ENCODE results near the gene ZFTA.
"Not testable (repeated sequence)": the region's sequence is repeated elsewhere in the genome, so short reads cannot be mapped to it uniquely, and the experiment has no call there.

ZFTA gene

DNA sequence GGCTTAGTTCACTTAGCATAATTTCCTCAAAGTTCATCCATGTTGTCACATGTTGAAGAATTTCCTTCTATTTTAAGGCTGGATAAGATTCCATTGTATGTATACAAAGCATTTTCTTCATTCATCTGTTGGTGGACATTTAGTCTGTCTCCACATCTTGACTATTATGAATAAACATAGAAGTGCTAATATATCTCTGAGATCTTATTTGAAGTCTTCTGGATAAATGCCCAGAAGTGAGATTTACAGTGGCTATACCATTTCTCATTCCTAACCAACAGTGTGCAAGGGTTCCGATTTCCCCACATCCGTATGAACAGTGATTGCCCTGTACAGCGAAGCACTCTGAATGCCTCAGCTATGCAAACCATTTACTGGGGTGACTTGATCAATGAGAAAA lies 6.6 kb upstream of the ZFTA start:
- no peak for DNase-seq (ENCODE audit: low spot score)

DNA sequence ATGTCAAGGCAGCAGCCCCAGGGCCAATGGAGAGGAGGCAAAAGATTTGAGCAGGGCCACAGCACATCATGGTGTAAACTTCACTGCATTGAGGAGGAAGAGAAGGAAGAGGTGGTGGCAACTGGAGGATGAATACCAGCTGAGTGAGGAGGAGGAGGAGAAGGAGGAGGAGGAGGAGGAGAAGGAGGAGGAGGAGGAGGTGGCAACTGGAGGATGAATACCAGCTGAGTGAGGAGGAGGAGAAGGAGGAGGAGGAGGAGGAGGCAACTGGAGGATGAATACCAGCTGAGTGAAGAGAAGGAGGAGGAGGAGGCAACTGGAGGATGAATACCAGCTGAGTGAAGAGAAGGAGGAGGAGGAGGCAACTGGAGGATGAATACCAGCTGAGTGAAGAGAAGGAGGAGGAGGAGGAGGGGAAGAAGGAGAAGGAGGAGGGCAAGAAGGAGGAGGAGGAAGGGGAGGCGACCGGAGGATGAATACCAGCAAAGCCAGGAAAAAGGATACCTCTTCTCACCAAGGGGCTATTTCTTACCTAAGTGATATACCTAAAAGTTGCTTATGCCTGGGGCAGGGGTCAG lies 3.3 kb upstream of the ZFTA start:
- DNase-seq (ENCODE audit: low spot score) = not testable (repeated sequence)

DNA sequence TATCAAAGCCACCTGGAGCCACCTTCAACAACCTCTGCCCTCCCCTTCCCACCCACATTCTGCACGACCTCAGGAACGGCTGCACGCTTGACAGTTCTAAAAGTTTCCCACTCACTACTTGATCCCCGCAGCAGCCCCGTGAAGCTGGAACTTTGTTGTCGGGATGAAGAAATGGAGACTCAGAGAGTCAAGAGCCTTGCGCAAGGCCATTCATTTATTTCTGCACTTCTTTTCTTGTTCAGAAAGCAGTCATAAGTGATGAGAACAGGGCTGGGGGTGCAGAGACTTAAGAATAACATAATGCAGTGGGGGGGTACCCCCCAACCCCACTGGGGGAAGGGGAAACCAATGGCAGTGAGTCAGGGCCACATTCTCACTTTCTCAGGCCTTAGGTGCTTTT lies 2.2 kb upstream of the ZFTA start:
- no peak for DNase-seq (ENCODE audit: low spot score)

- DNase-seq (ENCODE audit: low spot score) = no peak
Observed at GRCh38 chr11:63769714-63770455, 1.3 kb upstream of the ZFTA start.

DNA sequence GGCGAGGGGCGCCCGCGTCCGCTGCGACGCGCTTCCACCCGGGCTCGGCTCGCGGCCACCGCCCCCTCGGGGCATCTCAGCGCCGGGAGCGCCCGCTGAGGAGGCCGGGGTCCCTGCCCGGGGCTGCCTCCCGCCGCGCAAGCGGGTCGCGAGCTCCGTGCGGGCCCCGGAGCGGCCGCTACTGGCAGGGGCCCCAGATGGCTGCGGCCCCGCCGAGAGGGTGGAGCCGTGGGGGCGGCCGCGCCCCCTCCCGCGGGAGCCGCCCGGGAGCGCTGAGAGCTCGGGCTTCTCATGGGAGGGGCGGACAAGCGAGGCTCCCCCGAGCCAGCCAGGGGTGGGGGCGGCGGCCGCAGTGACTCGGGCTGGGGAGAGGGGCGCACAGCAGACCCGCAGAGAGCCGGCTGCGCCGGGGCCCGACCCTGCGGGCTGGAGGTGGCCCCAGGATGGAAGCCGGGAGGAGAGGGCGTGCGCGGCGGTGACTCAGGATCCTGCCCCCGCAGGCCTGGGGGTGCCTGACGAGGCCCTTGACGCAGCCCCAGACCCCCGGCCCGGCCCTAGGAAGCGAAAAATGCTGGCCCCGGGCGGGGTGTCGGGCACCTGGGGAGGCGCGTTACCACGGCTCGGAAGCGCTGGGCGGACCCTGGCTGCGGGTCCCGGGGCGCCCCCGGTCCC lies 603 bp upstream of the ZFTA start:
- DNase-seq (ENCODE audit: low spot score) = no peak

DNA sequence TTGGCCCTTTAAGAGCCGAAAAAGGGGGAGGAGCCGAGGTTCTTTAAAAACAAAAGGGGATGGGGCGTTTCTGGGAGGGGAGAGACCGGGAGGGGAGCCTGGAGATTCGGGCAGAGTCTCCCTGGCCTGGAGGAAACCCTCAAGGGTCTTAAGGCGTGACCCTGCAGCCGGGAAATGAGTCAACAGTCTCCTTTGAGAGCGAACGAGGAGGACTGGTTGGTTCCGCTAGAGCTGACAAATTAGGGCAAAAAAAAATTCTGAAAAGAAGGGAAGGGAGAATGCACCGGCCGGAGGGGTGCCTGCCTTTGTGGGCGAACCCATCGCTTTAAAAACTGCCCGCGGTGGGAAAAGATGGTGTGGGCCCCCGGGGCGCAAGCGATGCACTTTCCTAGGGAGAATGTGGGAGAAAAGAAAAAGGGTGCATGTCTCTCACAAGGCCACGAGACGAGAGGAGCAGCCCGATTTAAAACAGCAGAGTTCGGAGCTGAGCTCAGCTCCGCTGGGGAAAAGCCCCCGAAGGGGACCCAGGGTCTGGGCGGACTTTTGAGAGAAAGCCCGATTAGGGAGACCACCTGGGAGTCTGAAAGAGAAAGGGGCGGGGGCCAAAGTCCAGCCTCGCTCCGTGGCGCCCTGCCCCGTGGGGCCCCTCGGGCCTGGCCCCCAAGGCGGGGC lies 874 bp downstream of the ZFTA start:
- peak; percentile 28 for DNase-seq (ENCODE audit: low spot score)

DNA sequence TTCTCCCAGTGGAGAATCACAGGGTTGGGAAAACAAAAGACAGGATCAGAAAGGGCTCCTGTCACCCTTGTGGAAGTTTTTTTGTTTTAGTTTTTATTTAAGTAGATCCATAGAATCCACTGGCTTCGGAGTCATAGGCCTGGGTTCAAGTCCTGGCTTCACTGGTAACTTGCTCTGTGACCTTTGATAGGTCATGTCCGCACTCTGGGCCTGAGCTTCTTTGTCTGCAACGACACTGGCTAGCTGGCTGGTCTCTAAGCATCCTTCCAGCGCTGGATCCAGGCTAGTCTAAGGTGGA lies 1.4 kb downstream of the ZFTA start:
- DNase-seq (ENCODE audit: low spot score) = no peak

- no peak for DNase-seq (ENCODE audit: low spot score)
Observed at GRCh38 chr11:63766531-63767235, 1.9 kb downstream of the ZFTA start.

DNA sequence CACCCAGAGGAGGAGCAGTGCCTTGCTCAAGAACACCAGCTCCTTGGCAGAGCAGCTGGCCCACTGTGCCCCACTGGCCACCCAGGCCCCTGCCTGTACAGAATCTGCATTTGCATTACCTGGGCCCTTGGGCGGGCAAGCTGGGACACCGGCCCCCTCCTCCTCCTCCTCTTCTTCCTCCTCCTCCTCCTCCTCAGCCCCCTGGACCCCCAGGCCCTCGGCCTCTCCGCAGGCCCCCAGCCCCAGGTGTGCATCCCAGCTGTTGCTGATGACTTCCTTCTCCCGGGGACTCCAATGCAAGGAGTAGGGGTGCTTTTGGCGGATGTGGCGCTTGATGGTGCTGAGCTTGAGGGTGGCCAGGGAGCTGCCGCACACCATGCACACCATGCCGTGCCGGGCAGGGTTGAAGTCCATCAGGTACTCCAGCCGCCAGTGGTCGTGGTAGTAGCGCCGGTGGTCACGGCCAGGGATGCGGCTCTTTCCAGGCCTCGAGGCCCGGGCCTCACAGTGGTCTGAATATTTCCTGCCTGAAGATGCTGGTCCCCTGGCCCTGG lies 2.8 kb downstream of the ZFTA start:
- DNase-seq (ENCODE audit: low spot score) = no peak

DNA sequence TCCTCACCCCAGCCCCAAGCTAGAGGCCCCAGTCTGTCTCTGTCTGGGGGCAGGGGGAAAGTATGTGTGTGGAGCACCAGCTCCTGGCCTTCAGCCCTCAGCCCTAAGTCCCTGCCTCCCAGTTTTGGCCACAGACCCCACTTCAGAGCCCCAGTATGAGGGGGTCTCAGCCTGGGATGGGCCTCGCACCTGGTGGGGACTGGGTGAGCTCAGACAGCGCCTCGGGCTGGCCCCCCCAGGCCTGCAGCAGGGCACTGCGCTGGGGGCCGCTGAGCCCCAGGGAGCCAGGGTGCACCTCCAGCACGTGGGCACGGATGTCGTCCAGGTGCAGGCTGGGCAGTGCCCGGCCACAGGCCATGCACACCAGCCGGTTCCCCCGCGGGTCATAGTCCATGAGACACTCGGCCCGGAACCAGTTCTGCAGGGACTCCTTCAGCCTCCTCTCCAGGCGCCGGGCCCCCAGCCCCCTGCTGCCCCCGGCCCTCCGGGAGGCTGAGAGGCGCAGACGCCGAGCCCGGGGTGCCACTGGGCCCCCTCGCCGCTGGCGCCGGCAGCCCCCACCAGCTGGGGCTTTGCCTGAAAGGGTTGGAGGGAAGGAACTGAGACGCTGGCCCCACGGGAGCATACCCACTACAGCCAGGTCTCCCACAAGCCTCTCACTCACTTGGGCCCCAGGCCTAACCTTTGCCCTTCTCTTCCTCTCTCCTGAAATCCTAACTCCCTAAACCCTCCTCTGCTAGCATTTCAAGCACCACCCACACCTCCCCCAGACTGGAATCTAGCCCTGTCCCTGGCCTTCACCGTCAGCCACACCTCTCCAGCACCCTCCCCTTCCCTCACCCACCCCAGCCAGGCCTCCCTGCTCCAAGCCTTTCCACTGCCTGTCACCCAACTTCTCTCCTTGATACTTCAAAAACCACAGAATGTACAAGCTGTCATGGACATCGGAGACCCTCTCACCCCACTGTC lies 3.6 kb downstream of the ZFTA start:
- no peak for DNase-seq (ENCODE audit: low spot score)

DNA sequence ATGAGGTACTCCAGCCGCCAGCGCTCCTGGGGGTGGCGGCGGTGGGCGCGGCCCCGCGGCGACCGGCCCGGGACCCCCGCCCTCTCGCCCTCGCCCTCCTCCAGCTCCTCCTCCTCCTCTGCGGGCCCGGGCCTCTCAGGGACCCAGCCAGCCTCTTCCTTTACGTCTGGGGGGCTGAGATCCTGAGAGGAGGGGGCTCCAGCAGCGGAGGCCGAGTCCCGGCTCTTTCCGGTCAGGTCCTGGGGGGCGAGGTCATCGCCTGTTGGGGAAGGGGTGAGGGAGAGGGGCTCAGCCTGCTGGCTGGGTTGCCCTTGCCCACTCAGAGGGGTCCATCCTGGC lies 4.3 kb downstream of the ZFTA start:
- no peak for DNase-seq (ENCODE audit: low spot score)

DNA sequence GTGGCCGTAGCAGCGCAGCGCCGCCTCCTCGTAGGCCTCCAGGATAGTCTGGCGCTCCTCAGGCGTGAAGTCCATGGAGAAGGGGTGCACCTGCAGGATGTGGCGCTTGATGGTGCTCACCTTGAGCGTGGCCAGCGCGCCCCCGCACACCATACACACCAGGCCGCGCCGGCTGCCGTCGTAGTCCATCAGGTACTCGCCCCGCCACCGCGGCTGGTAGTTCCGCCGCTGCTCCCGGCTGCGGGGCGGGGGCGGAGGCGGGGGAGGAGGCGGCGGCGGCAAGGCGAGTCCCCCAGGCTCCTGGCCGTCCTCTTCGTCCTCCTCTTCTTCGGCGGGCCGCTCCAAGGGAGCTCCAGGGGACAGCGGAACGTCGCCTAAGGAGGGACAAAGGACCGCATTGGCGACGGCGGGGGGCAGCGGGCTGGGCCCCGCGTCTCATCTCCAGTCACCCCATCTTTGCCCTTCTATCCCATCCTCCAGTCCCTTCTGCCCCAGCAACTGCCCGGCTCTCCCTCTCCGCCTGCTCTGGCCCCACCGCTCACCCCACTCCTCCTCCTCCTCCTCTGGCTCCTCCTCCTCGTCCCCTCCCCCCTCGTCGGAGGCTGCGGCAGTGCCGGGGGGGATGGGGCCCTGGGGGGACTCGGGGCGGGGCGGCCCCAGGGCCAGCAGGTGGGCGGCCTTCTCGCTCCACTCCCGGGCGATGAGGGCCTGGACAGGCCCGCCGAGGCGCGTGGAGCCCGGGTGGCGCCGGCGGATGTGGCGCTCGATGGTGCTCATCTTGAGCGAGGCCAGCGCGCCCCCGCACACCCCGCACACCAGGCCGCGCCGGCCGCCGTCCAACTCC lies 4.9 kb downstream of the ZFTA start:
- DNase-seq (ENCODE audit: low spot score) = no peak

- no peak for DNase-seq (ENCODE audit: low spot score)
Observed at GRCh38 chr11:63762654-63763495, 5.7 kb downstream of the ZFTA start.

DNA sequence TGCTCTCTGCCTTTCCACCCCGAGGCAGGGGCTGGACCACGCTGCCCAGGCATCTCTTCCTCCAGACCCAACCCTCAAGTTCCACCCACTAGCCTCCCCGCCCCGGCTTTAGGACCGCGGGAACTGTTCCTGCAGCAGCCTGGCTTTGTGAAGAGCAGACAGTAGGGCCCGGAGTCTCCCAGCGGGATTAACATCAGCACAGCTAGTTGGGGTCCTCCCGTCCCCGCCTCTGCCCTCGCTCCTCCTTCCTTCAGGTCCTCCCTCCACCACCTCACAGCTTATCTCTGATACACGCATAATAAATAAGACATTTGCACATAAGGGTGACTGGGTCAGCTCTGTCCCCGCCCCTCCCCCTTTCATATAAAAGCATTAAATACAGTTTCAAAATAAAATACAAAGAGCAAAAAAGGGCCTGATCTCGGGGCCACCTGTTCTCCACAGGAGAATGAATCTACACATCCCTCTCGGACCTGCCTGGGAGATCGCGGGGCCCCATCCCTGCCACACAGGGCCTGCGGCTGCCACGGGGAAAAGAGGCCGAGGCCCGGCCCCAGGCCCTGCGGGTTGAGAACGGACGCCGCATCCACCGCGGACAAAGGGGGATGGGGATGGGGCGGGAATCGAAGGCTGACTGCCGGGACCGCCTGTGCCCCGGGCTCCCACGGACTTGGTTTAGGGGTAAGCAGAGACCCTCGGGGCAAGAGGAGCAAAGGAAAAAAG lies 6.5 kb downstream of the ZFTA start:
- DNase-seq (ENCODE audit: low spot score) = no peak

DNA sequence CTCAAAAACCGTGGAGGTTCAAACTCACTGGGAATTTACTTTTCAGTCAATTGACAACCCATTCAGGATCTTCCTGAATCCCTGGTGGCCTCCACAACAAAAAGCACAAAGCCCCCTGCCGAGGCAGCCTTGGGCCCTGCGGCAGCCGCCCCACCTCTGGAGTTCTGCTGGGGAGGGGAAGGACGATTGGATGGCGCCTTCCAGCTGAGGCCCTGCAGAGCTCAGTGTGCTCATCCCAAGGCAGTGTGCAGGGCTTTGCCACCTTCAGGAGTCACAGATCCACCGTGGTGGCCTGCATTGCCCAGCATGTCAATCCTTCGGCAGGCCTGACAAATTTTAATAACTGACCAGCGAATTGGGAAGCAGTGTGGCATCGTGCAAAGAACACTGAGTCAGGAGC lies 7.4 kb downstream of the ZFTA start:
- DNase-seq (ENCODE audit: low spot score) = no peak

DNA sequence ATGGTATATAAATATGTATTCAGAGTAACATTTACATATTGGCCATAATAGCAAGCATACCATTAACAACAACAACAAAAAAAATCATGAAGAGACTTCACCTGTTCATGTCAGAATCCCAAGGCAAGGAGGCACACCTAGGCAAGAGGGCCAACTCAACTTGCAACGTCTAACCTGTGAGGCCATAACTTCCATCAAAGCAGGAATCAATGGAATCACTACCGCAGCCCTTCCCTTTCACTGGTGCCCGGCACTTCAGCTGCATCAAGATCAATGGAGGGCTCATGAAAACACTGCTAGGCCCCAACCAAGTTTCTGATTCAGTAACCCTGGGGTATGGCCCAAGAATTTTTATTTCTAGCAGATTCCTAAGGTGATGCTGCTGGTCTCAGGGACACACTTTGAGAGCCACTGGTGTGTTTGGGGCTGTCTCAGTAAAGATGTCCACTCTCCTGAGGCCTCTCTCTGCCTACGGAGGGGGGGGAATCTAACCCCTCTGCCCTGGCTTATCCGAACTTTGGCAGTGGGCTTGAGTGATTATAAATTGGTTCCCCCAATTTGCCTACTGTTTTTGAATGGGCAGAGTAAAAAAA lies 8.0 kb downstream of the ZFTA start:
- no peak for DNase-seq (ENCODE audit: low spot score)

DNA sequence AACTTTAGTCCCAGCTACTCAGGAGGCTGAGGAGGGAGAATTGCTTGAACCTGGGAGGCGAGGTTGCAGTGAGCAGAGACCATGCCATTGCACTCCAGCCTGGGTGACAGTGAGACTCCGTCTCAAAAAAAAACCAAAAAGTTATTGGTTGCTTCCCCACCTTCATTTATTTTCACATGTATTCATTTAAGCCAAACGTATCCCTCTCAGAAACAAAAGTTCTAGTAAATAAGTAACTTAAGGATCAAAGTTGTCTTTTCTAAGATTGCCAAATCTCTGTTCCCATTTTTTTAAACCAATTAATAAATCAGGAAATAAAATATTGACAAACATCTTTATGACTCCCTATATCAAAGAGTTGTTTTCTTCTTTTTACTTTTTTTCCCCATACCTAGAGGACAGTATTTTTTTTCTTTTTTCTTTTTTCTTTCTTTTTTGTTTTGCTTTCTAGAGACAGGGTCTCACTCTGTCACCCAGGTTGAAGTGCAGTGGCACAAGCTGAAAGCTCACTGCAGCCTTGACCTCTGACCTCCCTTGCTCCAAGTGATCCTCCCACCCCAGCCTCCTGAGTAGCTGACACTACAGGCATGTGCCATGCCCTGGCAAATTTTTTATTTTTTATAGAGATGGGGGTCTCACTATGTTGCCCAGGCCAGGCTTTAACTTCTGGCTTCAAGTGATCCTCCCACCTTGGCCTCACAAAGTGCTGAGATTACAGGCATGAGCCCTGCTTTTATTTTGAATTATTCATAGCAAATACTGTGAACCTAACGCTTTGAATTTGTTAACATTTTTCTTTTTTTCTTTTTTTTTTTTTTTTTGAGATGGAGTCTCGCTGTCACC lies 11.4 kb downstream of the ZFTA start:
- no peak for DNase-seq (ENCODE audit: low spot score)

Data from CD4-positive, alpha-beta T cell treated with Interleukin-6 at 100 ng/mL for 8 hours (primary cell).